ENCODE results near the gene PGGHG. TPM values are rescaled to one million over a fixed set of nuclear protein-coding genes. Genes with fewer than 3 reads are reported as not detected.

Gene PGGHG
- polyA plus RNA-seq, 1 experiment = 13.2 TPM

DNA sequence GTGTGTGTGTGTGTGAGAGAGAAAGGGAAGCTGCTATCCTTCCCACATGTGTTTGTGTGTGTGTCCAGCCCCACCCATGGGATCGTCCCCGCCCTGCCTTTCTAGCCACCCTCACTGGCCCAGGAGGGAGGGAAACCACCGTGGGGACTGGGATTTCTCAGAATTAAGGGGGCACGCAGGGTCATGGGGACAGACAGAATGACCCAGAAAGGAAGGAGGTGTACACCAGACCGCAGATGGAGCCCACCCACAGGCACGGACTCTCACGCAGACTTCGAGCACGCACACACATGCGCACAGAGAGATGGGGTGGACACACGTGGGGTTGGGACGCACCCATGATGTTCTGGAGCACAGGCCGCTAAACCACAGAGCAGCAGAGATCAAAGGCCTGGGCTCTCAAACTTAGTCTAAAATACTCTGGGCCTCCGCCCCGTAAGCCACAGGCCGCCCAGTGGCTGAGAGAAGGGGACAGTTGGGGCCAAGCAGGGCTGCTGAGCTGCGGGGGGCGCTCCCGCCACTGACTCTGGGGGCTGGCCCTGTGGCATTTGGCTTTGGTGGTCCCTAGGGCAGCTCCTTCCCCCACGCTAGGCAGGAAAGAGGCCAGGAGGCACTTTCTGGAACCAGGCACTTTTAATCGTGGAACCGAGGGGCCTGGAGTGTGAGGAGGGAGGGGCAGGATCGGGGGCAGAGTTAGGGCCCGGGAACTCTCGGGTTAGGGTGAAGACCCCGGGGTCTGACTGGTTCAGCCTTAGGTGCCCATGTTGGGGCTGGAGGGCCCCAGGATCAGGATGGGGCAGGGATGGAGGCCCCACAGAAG is 8.9 kb downstream of the PGGHG start:
- Histone ChIP-seq H3K36me3 (ENCODE audit: control insufficient read depth, insufficient read depth, low read length) (peaks cover 5% of the 10 kb centered on the region), H3K4me3 (ENCODE audit: low read depth, low read length) (no peak overlapping the region), H3K27me3 (ENCODE audit: control insufficient read depth, insufficient read depth, low read length) (peaks cover 6% of the 10 kb centered on the region)
- TF ChIP-seq, protein P1, sequence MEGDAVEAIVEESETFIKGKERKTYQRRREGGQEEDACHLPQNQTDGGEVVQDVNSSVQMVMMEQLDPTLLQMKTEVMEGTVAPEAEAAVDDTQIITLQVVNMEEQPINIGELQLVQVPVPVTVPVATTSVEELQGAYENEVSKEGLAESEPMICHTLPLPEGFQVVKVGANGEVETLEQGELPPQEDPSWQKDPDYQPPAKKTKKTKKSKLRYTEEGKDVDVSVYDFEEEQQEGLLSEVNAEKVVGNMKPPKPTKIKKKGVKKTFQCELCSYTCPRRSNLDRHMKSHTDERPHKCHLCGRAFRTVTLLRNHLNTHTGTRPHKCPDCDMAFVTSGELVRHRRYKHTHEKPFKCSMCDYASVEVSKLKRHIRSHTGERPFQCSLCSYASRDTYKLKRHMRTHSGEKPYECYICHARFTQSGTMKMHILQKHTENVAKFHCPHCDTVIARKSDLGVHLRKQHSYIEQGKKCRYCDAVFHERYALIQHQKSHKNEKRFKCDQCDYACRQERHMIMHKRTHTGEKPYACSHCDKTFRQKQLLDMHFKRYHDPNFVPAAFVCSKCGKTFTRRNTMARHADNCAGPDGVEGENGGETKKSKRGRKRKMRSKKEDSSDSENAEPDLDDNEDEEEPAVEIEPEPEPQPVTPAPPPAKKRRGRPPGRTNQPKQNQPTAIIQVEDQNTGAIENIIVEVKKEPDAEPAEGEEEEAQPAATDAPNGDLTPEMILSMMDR (IDR thresholded peaks at IDR 0.05; ENCODE audit: insufficient read depth, low read depth, low read length) = no peak
- no peak for DNase-seq (ENCODE audit: low read depth)
- ChIA-PET CTCF (no interaction called here), POLR2A (interaction anchor here (0.5 kb wide), 1 partner anchor 113 kb away, joined by 4 read pairs; no protein-coding TSS in a partner anchor)

DNA sequence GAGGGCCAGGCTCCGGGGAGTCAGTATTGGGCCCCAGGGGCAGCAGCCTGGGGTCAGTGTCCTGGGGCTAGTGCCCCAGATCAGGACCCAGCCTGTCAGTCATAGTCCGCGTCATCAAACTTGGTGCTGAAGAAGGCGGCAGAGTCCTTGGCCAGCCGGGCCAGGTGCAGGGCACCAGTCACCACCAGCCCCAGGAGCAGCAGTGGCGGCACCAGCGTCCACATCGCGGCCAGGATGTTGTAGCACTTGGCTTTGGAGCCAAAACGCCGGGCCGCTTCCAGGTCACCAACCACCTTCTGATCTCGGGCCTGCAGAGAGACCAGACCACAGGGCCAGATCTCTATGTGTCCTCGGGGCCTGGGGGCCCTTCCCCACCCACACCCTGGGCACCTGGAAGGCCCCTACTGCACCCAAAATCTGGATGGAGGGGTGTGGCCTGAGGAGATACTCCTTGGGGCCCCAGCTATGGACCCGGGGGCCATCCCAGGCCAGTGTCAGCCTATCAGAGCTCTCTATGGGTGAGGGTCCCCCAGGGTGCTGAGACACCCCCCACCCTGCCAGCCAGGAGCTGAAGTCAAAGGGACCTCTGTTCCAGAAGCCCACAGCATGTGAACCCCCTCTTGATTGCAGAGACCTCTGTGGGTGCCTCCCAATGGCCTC is 9.6 kb downstream of the PGGHG start:
- peaks cover 4% of the 10 kb centered on the region for H3K36me3 ChIP-seq (ENCODE audit: control insufficient read depth, insufficient read depth, low read length)
- DNase-seq (ENCODE audit: low read depth) = no peak
- ChIA-PET CTCF (interaction anchor here (1.3 kb wide), 1 partner anchor 73 kb away, joined by 3 read pairs; no protein-coding TSS in a partner anchor), POLR2A (no interaction called here)
- TF ChIP-seq, protein P1 (IDR thresholded peaks at IDR 0.05; ENCODE audit: insufficient read depth, low read depth, low read length) = no peak
- no peak overlapping the region for H3K4me3 ChIP-seq (ENCODE audit: low read depth, low read length)
- H3K27me3 ChIP-seq (ENCODE audit: control insufficient read depth, insufficient read depth, low read length) = peaks cover 6% of the 10 kb centered on the region

DNA sequence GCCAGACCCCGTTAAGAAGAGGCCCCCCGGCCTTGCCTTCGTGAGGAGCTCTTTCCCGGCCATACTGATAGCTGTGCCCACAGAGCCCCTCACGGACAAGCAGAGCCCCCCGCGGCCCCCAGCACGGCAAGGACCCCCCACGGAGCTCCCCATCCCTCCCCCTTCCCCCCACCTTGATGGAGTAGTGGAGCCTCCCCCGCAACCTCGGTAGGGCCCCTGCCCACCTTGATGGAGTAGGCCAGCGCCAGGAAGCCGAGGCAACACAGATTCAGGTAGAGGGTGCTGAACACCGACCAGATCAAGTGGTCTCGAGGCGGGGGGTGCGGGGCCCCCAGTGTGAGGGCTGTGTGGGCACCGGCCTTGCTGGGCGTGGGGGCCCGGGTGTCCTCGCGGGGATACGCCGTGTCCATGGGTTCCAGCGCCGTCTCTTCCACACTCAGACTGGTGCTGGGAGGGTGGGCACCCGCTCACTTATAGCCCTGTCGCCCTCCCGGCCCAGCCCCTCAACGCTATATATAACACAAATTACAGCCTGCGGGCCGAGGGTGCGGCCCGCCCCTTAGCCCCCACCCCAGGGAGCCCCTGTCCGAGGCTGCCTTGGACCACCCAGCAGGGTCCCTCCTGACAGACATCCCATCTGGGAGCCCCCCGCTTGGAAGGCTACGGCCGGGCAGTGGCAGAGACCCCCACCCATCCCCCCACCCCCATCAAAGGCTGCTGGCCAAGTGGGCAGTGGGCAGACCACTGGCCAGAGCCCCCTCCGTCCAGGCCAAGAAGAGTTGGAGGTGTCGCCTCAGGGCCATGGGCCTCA is 10.4 kb downstream of the PGGHG start, which contains the start of gene IFITM5:
IFITM5 (minus strand) TSS at position 446 of the 811 bp plus-strand sequence; CDS start at position 410, 36 bp downstream.
- TF ChIP-seq, protein P1 (IDR thresholded peaks at IDR 0.05; ENCODE audit: insufficient read depth, low read depth, low read length) = no peak
- Histone ChIP-seq H3K27me3 (ENCODE audit: control insufficient read depth, insufficient read depth, low read length) (peaks cover 6% of the 10 kb centered on the region), H3K4me3 (ENCODE audit: low read depth, low read length) (no peak within 1 kb of the TSS), H3K36me3 (ENCODE audit: control insufficient read depth, insufficient read depth, low read length) (peaks cover 2% of the 10 kb centered on the region; the same call in 1 of the 2 replicates)
- POLR2A ChIA-PET = no interaction called here
- no peak for DNase-seq (ENCODE audit: low read depth)
- CTCF ChIA-PET = interaction anchor here (0.8 to 1.3 kb wide), 2 partner anchors 72 to 256 kb away, joined by 3 read pairs; no protein-coding TSS in a partner anchor

DNA sequence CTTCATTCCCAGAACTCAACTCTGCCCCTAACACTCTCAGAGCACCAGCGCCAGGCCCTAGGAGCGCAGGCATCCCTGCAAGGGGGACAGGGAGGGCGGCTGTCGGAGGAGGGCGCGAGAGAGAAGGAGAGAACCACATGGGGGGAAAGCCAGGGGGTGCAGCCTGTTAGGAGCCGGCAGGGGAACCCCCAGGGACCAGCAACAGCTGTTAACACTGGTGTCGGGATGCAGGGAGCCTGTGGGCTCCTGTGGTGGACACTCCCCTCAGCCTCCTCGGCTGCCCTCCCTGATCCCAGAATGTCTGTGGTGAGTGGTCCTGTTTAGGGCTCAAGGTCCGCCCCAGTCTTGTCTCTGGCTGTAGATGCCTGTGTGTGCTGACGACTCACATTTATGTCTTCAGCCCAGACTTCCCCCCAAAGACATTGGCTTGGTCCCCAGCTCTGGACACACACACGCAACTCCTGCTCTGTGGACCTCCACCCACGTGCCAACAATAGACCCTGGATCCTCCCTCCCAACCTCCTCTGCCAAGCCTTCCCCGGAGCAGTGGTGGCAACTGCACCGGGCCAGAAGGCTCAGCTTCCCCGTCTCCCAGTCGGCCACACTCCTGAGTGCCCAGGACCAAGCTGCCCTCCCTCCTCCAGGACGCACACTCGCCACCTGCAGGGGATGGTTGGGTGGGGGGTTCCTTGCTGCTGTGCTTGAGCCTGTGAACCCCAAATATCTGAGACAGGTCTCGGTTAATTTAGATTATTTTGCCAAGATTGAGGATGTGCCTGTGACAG is 11.2 kb downstream of the PGGHG start:
- Histone ChIP-seq H3K27me3 (ENCODE audit: control insufficient read depth, insufficient read depth, low read length) (peaks cover 6% of the 10 kb centered on the region), H3K4me3 (ENCODE audit: low read depth, low read length) (no peak overlapping the region), H3K36me3 (ENCODE audit: control insufficient read depth, insufficient read depth, low read length) (peaks cover 1% of the 10 kb centered on the region; the same call in 1 of the 2 replicates)
- TF ChIP-seq, protein P1 (IDR thresholded peaks at IDR 0.05; ENCODE audit: insufficient read depth, low read depth, low read length) = no peak
- no peak for DNase-seq (ENCODE audit: low read depth)
- ChIA-PET POLR2A (no interaction called here), CTCF (interaction anchor here (0.8 kb wide), 1 partner anchor 255 kb away, joined by 3 read pairs; no protein-coding TSS in a partner anchor)
